ENCODE measurements around the gene SEC24B. TPM values are rescaled to one million over a fixed set of nuclear protein-coding genes. Genes with fewer than 3 reads are reported as not detected.

Gene SEC24B
- polyA plus RNA-seq (ENCODE audit: insufficient read length in 3 of 3), result 10 to 100 TPM; 45.6 to 48.2 (median 46.5) TPM

DNA sequence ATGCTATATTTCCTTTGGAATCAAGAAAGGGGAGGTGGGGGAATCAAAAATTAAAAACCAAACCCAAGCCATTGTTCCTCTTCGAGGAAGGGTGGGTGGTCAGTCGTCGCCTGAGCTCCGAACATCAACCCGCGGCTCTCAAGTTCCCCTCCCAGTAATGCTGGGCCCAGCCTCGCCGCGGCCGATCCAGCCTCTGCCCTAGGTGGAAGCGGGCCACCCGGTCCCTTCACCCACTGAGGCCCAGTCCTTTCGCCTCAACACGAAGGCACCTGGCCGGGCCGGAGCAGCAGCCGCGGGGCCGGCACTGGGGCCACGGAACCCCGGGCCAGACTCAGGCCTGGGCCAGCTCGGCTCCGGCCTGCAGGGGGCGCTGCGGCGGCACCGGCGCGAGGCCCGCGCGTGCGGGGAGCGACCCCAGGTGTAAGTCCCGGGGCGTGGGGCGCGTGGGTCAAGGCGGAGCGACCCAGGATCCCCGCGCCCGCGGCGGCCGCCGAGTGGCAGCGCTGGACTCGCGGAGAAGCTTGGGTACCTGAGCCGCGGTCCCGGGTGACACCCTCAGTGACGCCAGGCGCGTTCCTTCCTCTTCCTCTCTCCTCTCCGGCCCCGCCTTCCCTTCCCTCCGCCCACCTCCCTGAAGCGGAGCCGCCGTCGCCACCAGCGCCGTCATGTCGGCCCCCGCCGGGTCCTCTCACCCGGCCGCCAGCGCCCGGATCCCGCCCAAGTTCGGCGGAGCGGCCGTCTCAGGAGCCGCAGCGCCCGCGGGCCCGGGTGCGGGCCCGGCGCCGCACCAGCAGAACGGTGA, at the start of gene SEC24B:
TSS of gene SEC24B (plus strand) at position 611 of the 802 bp plus-strand sequence. CDS start at position 666, 55 bp downstream.
- DNase-seq (ENCODE audit: low read depth in 3 of 3, low spot score in 2 of 3), result peak; percentile 58 to 76 (median 74)

DNA sequence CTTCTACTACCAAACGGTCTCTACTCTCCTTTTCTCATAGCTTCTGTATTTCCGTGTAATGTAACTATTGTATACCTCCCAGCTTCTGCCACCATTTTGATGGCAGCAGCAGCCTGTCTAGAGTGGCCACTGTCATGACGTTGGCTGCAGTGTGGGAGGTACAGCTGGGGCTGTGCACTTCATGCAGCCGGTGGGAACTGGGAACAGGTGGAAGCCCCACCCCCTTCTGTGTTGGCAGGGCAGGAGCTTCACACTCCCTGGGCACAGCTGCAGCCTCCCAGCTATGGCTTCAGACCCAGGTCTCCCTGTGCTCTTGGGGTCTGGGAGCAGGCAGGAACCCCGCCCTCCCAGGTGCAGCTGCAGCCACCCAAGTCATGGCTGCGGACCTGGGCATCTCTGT, 49.8 kb upstream of the SEC24B start:
- no peak for DNase-seq (ENCODE audit: low read depth in 3 of 3, low spot score in 2 of 3)

DNA sequence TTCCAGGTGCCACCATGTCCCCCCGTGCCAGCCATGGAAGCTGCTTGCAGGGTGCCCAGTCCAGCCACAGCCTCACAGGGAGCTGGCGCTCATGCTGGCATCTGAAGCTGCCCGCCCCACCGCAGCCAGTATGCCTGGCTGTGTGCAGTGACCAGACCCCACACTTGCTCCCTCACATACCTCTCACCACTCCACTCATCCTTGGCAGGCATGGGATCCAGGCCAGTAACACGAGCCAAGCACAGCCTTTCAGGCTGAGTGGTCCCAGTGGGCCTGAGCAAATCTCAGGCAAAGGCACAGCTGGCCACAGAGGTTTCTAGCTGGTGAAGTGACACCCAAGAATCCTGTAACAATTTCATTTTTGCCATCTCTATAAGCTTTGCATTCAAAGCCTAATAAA, 48.4 kb upstream of the SEC24B start:
- DNase-seq (ENCODE audit: low read depth in 3 of 3, low spot score in 2 of 3), result no peak

DNA sequence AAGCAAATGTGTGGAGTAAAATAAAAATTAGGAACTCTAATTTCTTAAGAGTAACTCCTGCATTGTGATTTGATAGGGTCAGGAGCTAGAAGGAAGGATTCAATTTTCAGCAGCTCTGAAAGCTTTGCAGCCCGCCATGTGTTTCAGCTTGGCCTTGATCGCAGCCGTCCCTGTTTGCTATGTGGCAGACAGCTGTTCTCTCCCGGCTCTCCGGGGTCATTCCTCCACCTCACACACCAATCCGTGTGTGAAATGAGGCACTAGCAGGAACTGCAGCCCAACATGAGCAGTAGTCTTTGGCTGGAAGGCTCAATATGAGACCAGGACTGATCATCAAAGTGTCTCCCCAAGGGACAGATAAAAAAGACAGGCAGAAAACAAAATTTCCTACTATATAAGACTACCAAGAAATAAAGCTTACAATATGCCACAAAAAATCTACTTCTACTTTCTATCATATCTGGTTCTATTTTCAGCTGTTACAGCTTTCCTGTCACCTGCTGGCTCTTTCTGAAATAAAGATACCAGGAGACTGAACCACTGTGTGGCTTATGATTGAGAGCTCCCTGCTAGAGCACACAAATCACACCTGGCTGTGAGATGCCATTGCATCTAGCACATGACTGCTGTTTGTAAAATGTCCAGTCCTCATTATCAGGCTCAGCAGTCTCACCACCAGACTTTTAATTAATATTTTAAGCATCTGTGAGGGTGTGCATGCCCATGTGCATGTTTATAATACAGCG, 44.1 kb upstream of the SEC24B start:
- DNase-seq (ENCODE audit: low read depth in 3 of 3, low spot score in 2 of 3), result no peak

DNA sequence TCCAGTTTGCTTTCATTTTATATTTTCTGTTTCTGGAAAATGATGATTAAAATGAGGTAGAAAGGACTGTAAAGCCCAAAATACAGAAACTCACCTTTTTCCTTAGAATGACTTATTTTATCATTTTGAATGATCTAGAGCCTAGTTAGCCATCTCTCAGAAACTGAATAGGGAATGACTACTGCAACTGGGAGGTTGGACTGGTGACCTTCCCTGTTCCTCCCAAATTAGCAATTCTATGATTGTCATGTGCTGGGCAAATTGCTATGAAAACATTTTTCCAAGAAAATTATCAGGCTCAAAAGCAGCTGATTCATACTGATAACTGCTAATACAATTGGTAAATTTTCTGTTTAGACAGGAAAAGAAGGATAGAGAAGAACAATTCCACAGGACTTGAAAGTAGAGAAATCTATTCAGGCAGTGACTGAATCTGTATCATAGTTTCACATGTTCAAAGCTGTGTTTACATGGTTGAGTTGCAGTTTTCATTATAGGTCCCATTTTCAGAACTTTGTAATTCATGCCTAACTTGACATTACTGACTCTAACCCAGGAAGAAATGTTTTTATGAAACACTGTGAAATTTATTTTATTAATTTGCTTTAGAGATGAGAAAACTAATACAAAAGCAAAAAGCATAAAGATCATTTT, 43.4 kb upstream of the SEC24B start:
- no peak for DNase-seq (ENCODE audit: low read depth in 3 of 3, low spot score in 2 of 3)

DNA sequence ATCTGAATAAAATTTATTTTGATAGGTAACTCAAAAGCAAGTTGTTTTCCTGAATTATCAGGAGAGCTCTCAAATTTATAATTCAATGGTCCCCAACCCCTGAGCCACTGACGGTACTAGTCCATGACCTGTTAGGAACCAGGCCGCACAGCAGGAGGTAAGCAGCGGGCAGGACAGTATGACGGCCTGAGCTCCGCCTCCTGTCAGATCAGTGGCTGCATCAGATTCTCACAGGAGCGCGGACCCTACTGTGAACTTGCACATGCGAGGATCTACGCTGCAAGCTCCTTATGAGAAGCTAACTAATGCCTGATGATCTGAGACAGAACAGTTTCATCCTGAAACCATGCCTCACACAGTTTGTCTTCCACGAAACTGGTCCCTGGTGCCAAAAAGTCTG, 37.9 kb upstream of the SEC24B start:
- DNase-seq (ENCODE audit: low read depth in 3 of 3, low spot score in 2 of 3), result no peak

DNA sequence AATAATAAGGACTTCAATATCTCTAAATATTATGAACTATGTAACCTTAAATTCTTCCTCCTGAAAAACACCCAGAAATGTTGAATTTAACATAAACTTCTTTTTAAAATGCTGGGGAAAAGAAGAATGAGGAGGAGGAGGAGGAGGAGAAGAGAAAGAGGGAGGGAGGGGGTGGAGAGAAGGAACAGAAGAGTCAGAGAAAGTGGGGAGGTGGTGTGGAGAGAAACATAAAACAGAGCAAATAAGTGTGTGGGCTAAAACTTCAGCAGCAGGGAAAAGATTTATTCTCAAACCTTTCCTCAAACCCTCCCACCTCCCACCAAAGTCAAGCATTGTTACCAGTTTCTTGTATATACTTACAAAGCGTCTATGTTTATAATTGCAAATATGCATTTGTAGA, 34.7 kb upstream of the SEC24B start:
- DNase-seq (ENCODE audit: low read depth in 3 of 3, low spot score in 2 of 3), result no peak

DNA sequence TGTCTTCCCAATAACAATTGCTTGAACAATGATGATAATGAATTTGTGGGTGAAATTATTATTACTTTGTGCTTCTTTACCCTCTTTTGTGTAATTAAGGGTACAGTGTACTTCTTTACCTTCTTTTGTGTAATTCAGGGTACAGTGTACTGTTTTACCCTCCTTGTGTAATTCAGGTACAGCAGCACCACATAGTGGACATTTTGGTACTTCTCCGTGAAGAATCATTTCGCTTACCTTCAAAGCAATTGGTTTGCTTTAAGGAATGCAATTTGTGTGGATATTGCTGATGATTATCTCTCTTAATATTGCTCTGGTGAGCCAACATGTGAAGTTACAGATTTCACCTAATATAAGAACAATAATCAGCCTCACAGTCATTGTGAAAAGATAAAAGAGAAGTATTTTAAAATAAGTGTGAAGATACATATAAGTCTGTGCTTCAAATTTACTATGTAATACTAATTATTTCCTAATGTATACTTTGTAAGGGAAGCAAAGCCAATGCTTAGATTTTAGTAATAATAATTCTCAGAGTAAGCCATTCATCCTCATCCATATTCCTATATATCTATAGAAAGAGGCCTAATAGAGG, 27.2 kb upstream of the SEC24B start:
- DNase-seq (ENCODE audit: low read depth in 3 of 3, low spot score in 2 of 3), result peak in 2 of 3 donors; percentile 62 to 64

DNA sequence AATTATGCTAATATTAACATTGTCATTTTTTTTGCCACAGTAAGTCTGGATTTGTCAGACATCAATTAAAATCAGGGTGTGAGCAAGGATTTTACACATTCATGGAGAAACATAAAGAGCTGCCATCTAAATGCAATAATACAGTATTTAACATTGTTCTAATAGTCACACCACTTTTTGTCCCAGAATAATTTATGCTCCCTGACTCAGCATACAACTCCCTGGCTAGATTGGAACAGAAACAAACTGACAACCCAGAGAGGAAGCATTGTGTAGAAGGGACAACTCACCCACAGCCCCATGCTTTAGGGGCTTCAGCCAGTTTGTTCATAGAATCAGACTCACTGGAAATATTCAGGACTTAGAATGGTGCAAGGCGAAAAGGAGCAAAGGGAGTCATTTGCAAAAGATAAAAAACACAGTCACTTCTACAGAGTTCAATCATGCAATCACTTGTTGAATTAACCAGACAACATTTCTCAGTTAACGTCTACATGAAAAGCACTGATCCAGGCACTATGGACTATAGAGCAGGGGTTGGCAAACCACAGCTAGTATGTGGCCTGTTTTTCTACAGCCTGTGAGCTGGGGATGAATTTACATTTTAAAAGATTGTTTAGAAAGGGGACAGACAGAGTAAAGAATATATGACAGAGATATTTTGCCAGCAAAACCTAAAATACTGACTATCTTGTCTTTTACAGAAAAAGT, 26.4 kb upstream of the SEC24B start:
- DNase-seq (ENCODE audit: low read depth in 3 of 3, low spot score in 2 of 3), result no peak

DNA sequence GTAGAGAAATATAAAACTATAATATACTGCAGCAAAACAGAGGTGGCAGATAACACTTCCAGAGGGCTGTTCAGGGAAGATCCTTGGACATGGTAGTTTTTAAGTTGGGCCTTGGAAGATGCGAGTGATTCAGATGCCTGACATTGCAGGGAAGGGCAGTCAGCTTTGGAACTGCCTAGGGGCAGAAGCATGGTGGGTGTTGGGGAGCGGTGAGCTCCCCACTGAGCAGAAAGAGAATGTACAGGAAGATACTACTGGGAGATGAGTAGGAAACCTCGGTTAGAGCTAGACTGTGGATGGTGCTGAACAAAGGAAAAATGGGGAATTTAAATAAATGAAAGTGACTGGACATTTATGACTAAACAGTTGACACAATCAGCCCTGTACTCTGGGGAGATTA, 24.9 kb upstream of the SEC24B start:
- DNase-seq (ENCODE audit: low read depth in 3 of 3, low spot score in 2 of 3), result no peak

DNA sequence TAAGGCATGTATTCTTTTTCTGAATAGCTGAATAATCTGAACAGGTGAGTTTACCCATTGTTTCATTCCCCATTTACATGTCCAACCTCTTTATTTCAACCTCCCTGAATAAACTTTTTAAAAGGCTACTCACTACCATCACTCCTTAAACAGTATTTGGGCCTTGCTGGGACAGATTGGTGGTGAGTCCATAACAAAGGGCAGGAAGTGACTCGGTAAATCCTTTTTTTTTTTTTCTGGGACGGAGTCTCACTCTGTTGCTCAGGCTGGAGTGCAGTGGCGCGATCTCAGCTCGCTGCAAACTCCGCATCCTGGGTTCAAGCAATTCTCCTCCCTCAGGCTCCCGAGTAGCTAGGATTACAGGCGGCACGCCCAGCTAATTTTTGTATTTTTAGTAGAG, 23.4 kb upstream of the SEC24B start:
- no peak for DNase-seq (ENCODE audit: low read depth in 3 of 3, low spot score in 2 of 3)

DNA sequence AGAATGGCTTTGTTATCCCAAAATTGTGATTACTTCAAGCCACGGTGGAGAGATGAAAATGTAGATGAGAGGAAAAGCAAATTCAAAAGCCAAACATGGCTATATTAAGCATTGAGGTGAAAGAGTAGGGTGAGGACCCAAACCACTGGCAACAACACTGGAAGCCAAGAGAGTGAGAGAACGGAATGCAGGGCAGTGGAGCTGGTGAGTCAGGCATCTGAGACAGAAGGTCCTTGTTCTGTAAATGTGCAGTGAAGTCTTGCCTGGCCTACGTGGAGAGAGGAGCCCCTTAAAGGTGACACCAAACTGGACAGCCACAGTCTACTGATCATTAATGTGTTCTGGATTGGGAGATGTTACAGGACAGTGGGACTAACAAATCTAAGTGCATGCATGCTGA, 22.8 kb upstream of the SEC24B start:
- DNase-seq (ENCODE audit: low read depth in 3 of 3, low spot score in 2 of 3), result no peak

DNA sequence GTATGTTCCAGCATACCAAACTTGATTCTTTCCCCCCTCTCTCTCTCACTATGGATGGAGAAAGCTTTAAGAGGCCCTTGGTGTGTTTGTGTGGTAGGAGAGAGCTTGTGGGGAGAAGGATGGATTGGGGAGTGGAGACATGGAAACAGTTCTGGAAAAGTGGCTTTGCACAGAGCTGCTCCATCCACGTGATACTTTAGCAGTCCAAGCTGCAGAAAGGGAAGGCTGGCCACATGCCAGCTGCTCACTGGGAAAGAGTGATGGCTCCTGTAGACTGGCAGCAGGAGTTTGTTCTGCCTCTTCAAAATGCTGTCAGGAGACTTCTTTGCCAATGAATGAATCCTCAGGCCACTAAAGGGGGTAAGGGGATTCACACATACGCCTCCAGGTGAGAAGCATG, 21.7 kb upstream of the SEC24B start:
- DNase-seq (ENCODE audit: low read depth in 3 of 3, low spot score in 2 of 3), result no peak

DNA sequence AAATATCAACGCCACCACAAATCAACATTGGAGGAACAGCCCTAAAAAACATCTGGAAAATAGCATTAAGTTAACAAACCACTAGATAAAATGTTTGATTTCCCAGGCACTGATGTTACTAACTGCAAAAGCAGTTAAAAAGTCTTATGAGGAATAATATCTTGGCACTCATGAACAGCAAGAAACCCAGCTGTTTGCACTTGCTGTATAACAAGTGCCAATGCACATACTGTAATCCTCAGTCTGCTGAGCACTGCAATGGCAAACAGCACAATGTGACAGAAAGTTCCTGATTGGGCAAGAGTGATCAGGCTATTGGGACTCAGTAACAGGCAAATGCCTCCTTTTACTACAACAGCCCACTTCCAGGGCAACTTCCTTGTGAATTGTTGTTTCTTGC, 20.8 kb upstream of the SEC24B start:
- no peak for DNase-seq (ENCODE audit: low read depth in 3 of 3, low spot score in 2 of 3)

DNA sequence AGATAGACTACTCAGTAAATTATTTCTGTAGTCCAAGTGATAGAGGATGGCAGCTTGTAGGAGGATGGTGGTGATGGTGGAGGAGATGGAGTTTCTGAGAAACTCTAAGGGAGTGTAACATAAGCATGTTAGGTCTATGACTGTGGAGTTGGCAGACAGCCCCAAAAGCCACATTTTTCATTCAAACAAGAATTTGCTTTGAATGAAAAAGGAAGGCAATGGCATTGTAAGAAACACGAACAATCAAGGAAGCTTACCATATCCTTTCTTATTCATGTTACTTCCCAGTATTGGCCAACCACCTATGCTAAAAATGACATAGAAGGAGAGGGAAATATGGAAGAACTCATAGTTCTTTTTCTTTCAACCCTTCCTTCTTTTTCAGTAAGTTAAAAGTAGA, 18.7 kb upstream of the SEC24B start:
- DNase-seq (ENCODE audit: low read depth in 3 of 3, low spot score in 2 of 3), result no peak

DNA sequence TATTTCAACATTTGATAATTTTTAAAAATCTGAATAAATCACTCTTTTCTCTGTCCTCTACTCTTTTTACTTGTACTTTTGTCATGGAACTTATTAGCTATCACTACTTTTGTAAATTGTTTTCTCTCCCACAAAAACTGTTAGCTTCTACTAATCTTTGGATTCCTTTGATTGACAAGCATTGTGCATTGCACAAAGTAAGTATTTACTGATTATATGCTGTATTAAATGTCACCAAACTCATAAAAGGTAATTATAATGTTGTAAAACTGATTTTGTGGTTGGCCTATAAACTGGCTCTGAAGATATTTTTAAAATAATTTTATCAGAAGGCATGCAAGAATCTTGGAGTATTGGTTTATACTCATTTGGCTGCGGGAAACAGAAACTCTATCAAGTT, 15.0 kb upstream of the SEC24B start:
- DNase-seq (ENCODE audit: low read depth in 3 of 3, low spot score in 2 of 3), result no peak

DNA sequence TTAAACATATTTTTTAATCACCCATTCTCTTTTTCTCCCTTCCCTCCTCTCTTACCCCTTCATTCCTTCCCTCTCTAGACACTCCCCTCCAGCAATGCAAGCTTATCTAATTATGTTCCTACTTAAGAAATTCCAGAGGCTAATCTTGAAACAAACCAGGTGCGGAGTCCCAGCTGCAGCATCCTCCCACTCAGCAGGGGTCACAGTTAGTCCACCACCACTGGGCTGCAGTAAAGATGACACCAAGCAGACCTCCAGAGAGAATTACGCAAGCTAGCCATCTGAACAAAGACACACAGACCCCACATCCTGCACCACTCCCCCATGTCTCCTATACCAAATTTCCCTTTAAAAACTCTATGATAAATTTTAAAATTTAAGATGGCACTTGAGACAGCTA, 13.9 kb upstream of the SEC24B start:
- DNase-seq (ENCODE audit: low read depth in 3 of 3, low spot score in 2 of 3), result peak in 1 of 3 donors; percentile 24

DNA sequence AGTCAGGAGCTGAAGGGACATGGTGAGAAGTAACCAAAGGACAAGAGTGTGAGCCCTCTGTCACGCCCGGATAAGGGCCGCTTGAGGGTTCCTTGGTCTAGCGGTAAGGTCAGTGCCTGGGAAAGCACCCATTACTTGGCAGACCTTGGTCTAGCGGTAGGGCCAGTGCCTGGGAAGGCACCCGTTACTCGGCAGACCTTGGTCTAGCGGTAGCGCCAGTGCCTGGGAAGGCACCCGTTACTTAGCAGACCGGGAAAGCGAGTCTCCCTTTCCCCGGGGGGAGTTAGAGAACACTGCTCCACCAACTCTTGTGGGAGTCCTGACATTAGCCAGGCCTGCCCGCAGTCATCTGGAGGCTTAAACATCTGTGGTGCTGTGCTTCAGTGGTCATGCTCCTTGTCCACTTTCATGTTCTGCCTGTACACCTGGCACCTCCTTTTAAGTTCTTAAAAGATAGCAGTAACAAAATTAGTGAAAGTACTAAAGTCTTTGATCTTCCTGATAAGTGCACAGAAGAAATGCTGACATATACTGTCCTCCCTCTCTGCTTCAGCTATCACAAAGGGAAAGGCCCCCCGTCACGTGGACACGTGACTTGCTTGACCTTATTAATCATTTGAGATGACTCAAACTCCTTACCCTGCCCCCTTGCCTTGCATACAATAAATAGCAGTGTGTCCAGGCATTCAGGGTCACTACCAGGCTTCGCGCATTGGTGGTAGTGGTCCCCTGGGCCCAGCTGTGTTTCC, 9.3 kb upstream of the SEC24B start:
- no peak for DNase-seq (ENCODE audit: low read depth in 3 of 3, low spot score in 2 of 3)

DNA sequence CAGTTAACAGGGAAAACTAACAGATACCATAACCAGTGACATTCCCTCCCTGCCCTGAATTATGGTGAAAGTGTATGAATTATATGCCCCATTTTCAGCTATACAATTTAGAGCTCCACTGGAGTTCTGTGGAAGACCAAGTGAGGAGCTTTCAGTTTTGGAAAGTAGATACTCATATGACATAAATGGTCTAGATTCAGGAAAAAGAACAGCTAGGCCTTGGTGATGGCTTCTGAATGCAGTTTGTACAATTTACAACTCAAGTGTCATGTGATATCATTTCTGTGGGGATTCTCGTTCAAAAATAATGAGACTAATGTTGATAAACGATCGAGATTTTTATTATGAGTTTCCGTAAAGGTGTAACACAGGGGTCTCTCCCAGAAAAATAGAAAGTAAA, 8.2 kb upstream of the SEC24B start:
- DNase-seq (ENCODE audit: low read depth in 3 of 3, low spot score in 2 of 3), result no peak

DNA sequence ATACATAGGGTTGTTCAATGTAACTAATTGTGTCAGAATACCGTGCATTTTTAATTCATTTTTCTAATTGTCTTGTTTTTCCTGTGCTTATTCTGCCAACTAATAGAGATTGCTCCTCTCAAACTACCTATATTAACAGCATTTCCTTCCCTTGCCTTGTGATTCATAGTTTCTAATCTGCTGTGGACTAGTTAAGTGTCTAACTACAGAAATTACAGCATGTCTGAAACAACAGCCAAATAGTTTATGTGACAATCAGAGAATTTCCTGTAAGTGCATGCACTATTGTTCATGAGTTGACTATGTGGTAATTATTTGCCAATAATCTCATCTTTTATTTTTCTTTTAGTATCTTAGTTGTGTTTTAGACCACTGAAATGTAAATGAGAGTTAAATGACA, 4.1 kb upstream of the SEC24B start:
- DNase-seq (ENCODE audit: low read depth in 3 of 3, low spot score in 2 of 3), result no peak
